ENCODE measurements around the gene SWAP70.
"Not testable (repeated sequence)": the region's sequence is repeated elsewhere in the genome, so short reads cannot be mapped to it uniquely, and the experiment has no call there.

Gene SWAP70

GRCh38 chr11:9743512-9743911, 79.6 kb downstream of the SWAP70 start:
- H3K9me3 ChIP-seq (ENCODE audit: control insufficient read depth, low read depth, low read length); H3K27ac ChIP-seq (ENCODE audit: low read length); H3K4me3 ChIP-seq (ENCODE audit: low read length); H3K27me3 ChIP-seq (ENCODE audit: control insufficient read depth, insufficient read depth, low read length); H3K9ac ChIP-seq (ENCODE audit: low read length); H3K4me1 ChIP-seq (ENCODE audit: control insufficient read depth, low read depth, low read length): not testable (repeated sequence)
- peaks cover 24% of the 10 kb centered on the region for H3K36me3 ChIP-seq (ENCODE audit: control insufficient read depth, low read depth, low read length)

- H3K4me1 ChIP-seq (ENCODE audit: control insufficient read depth, low read depth, low read length): no peaks in the 10 kb centered on the region
- no peaks in the 10 kb centered on the region for H3K27me3 ChIP-seq (ENCODE audit: control insufficient read depth, insufficient read depth, low read length)
- H3K9me3 ChIP-seq (ENCODE audit: control insufficient read depth, low read depth, low read length): no peaks in the 10 kb centered on the region
- H3K4me3 ChIP-seq (ENCODE audit: low read length): no peak overlapping the region
- peaks cover 15% of the 10 kb centered on the region for H3K36me3 ChIP-seq (ENCODE audit: control insufficient read depth, low read depth, low read length)
- H3K9ac ChIP-seq (ENCODE audit: low read length): no peak overlapping the region
- no peak overlapping the region for H3K27ac ChIP-seq (ENCODE audit: low read length)
These were observed 81.7 kb downstream of the SWAP70 start for GRCh38 chr11:9745411-9746211.

DNA sequence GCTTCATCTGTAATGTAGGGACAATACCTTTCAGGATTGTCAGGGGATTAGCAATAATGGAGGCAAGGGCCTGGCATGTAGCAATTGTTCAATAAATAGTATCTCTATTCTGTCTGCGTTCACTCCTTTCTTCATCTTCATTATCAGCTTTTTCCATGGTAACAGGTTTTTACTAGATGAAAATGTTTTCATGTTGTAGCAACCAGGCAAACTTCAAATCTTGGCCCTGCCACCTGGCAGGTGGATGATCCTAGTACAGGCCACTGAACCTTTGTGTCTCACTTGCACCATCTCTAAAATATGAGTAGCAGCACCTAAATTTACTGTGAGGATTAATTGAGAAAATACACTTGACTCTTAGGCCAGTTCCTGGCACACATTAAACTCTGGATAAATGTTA, 83.4 kb downstream of the SWAP70 start:
- Histone ChIP-seq H3K4me1 (ENCODE audit: control insufficient read depth, low read depth, low read length) (no peaks in the 10 kb centered on the region), H3K9me3 (ENCODE audit: control insufficient read depth, low read depth, low read length) (no peaks in the 10 kb centered on the region), H3K36me3 (ENCODE audit: control insufficient read depth, low read depth, low read length) (peaks cover 17% of the 10 kb centered on the region), H3K9ac (ENCODE audit: low read length) (no peak overlapping the region), H3K27ac (ENCODE audit: low read length) (no peak overlapping the region), H3K27me3 (ENCODE audit: control insufficient read depth, insufficient read depth, low read length) (no peaks in the 10 kb centered on the region), H3K4me3 (ENCODE audit: low read length) (no peak overlapping the region)

DNA sequence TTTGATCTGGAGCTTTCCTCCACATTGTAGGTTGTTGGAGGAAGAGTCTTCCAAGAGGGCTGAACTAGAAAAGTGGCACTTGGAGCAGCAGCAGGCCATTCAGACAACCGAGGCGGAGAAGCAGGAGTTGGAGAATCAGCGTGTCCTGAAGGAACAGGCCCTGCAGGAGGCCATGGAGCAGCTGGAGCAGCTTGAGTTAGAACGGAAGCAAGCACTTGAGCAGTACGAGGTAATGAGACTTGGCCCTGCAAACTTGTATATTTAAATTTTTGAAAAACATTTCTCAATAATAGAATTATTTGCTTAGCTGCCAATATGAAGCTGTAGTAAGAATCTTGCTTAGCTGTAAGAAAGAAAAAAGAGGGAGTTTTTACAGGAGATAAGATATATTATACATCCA, 84.0 kb downstream of the SWAP70 start:
- no peaks in the 10 kb centered on the region for H3K9me3 ChIP-seq (ENCODE audit: control insufficient read depth, low read depth, low read length)
- no peaks in the 10 kb centered on the region for H3K27me3 ChIP-seq (ENCODE audit: control insufficient read depth, insufficient read depth, low read length)
- no peak overlapping the region for H3K27ac ChIP-seq (ENCODE audit: low read length)
- H3K4me3 ChIP-seq (ENCODE audit: low read length): no peak overlapping the region
- H3K36me3 ChIP-seq (ENCODE audit: control insufficient read depth, low read depth, low read length): peaks cover 18% of the 10 kb centered on the region
- no peaks in the 10 kb centered on the region for H3K4me1 ChIP-seq (ENCODE audit: control insufficient read depth, low read depth, low read length)
- no peak overlapping the region for H3K9ac ChIP-seq (ENCODE audit: low read length)

- Histone ChIP-seq H3K4me3 (ENCODE audit: low read length) (no peak overlapping the region), H3K27me3 (ENCODE audit: control insufficient read depth, insufficient read depth, low read length) (no peaks in the 10 kb centered on the region), H3K36me3 (ENCODE audit: control insufficient read depth, low read depth, low read length) (peaks cover 18% of the 10 kb centered on the region), H3K27ac (ENCODE audit: low read length) (no peak overlapping the region), H3K9ac (ENCODE audit: low read length) (no peak overlapping the region), H3K4me1 (ENCODE audit: control insufficient read depth, low read depth, low read length) (no peaks in the 10 kb centered on the region), H3K9me3 (ENCODE audit: control insufficient read depth, low read depth, low read length) (no peaks in the 10 kb centered on the region)
These were observed 84.6 kb downstream of the SWAP70 start for GRCh38 chr11:9748361-9748970.

DNA sequence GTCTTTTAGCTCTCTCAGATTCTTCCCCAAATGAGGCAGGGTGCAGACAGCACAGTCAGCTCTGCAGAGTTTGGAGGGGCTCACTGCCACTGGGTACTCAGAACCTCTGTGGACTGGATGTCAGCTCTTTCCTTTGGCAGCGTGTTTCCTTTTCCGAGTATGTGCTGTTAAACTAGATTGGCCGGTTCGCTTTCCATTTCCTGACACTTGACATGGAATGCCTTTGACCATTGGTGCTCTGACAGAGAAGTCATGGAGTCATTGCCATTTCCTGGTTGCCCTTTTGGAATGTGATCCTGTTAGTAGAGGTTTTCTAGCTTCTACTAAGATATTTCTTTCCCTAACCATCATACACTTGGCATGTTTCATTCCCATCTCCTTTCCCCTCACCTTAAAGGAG, 86.7 kb downstream of the SWAP70 start:
- Histone ChIP-seq H3K36me3 (ENCODE audit: control insufficient read depth, low read depth, low read length) (peaks cover 18% of the 10 kb centered on the region), H3K27me3 (ENCODE audit: control insufficient read depth, insufficient read depth, low read length) (no peaks in the 10 kb centered on the region), H3K9ac (ENCODE audit: low read length) (no peak overlapping the region), H3K9me3 (ENCODE audit: control insufficient read depth, low read depth, low read length) (no peaks in the 10 kb centered on the region), H3K4me3 (ENCODE audit: low read length) (no peak overlapping the region), H3K27ac (ENCODE audit: low read length) (no peak overlapping the region), H3K4me1 (ENCODE audit: control insufficient read depth, low read depth, low read length) (no peaks in the 10 kb centered on the region)

GRCh38 chr11:9752091-9752490, 88.2 kb downstream of the SWAP70 start:
- H3K9me3 ChIP-seq (ENCODE audit: control insufficient read depth, low read depth, low read length): no peaks in the 10 kb centered on the region
- no peaks in the 10 kb centered on the region for H3K27me3 ChIP-seq (ENCODE audit: control insufficient read depth, insufficient read depth, low read length)
- peaks cover 18% of the 10 kb centered on the region for H3K36me3 ChIP-seq (ENCODE audit: control insufficient read depth, low read depth, low read length)
- no peaks in the 10 kb centered on the region for H3K4me1 ChIP-seq (ENCODE audit: control insufficient read depth, low read depth, low read length)
- no peak overlapping the region for H3K9ac ChIP-seq (ENCODE audit: low read length)
- no peak overlapping the region for H3K27ac ChIP-seq (ENCODE audit: low read length)
- no peak overlapping the region for H3K4me3 ChIP-seq (ENCODE audit: low read length)

- no peaks in the 10 kb centered on the region for H3K9me3 ChIP-seq (ENCODE audit: control insufficient read depth, low read depth, low read length)
- H3K4me3 ChIP-seq (ENCODE audit: low read length): no peak overlapping the region
- no peaks in the 10 kb centered on the region for H3K27me3 ChIP-seq (ENCODE audit: control insufficient read depth, insufficient read depth, low read length)
- no peak overlapping the region for H3K27ac ChIP-seq (ENCODE audit: low read length)
- peaks cover 18% of the 10 kb centered on the region for H3K36me3 ChIP-seq (ENCODE audit: control insufficient read depth, low read depth, low read length)
- peaks cover 6% of the 10 kb centered on the region for H3K4me1 ChIP-seq (ENCODE audit: control insufficient read depth, low read depth, low read length)
- H3K9ac ChIP-seq (ENCODE audit: low read length): no peak overlapping the region
These were observed 89.1 kb downstream of the SWAP70 start for GRCh38 chr11:9753021-9753420.

GRCh38 chr11:9754010-9754471, 90.2 kb downstream of the SWAP70 start:
- H3K9ac ChIP-seq (ENCODE audit: low read length): no peak overlapping the region
- peaks cover 8% of the 10 kb centered on the region for H3K4me1 ChIP-seq (ENCODE audit: control insufficient read depth, low read depth, low read length)
- H3K4me3 ChIP-seq (ENCODE audit: low read length): no peak overlapping the region
- no peaks in the 10 kb centered on the region for H3K27me3 ChIP-seq (ENCODE audit: control insufficient read depth, insufficient read depth, low read length)
- no peaks in the 10 kb centered on the region for H3K9me3 ChIP-seq (ENCODE audit: control insufficient read depth, low read depth, low read length)
- no peak overlapping the region for H3K27ac ChIP-seq (ENCODE audit: low read length)
- H3K36me3 ChIP-seq (ENCODE audit: control insufficient read depth, low read depth, low read length): peaks cover 18% of the 10 kb centered on the region

DNA sequence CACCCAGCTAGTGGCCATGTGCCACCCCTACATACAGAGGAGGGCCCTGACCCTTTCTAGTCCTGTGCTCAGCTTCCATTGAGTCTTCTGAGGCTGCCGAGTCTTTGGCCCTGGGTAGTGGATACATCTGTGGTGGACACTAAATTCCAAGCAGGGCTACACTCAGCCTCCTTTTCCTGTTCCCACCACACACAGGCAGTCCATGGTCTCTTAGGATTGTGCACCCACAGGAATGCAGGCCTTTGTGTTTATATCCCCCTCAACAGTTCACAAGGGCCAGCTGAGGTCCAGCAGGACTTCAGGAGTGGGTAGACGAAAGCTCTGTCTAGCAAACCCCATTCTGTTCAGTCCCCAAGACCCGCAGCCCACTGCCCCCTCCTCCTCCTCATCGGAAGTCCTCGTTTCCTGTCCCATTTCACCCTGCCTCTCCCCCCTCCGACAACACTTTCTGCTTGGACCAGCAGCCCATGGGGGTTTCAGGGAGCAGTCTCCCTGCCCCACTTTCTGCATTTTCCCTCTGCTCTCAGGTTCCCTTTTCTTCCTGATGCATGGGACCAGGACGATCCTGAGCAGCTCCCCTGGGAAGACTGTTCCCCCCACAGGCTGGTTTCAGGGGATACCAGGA, 91.8 kb downstream of the SWAP70 start:
- Histone ChIP-seq H3K9ac (ENCODE audit: low read length) (no peak overlapping the region), H3K4me3 (ENCODE audit: low read length) (no peak overlapping the region), H3K27me3 (ENCODE audit: control insufficient read depth, insufficient read depth, low read length) (no peaks in the 10 kb centered on the region), H3K36me3 (ENCODE audit: control insufficient read depth, low read depth, low read length) (peaks cover 10% of the 10 kb centered on the region), H3K4me1 (ENCODE audit: control insufficient read depth, low read depth, low read length) (peaks cover 8% of the 10 kb centered on the region), H3K27ac (ENCODE audit: low read length) (no peak overlapping the region), H3K9me3 (ENCODE audit: control insufficient read depth, low read depth, low read length) (no peaks in the 10 kb centered on the region)

DNA sequence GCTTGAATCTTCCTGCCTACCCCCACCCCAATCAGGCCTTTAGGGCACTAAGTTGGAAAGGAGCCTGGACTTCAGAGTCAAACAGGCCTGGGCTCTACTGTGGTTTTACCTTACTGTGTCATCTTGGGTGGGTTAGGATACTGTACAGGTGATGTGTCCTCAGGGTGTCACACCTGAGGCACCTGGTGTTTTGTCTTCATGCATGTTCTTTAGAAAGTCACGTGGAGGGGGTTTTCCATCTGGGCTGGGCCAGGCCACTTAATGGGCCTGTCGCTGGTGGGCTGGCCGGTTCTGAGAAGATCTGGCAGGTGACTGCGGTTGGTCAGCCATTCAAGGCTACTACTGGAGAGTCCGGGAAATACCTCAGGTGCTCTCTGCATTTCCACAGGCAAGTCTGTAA, 92.6 kb downstream of the SWAP70 start:
- H3K4me1 ChIP-seq (ENCODE audit: control insufficient read depth, low read depth, low read length): peaks cover 8% of the 10 kb centered on the region
- no peak overlapping the region for H3K9ac ChIP-seq (ENCODE audit: low read length)
- no peaks in the 10 kb centered on the region for H3K27me3 ChIP-seq (ENCODE audit: control insufficient read depth, insufficient read depth, low read length)
- no peaks in the 10 kb centered on the region for H3K9me3 ChIP-seq (ENCODE audit: control insufficient read depth, low read depth, low read length)
- H3K27ac ChIP-seq (ENCODE audit: low read length): no peak overlapping the region
- H3K4me3 ChIP-seq (ENCODE audit: low read length): no peak overlapping the region
- peaks cover 9% of the 10 kb centered on the region for H3K36me3 ChIP-seq (ENCODE audit: control insufficient read depth, low read depth, low read length)
